Right atrium auricular region (tissue), 2 donors: ENCODE data around the gene RNF111. TPM values are rescaled to one million over a fixed set of nuclear protein-coding genes. Genes with fewer than 3 reads are reported as not detected.
"Not testable (repeated sequence)": the region's sequence is repeated elsewhere in the genome, so short reads cannot be mapped to it uniquely, and the experiment has no call there.

Experiments
- DNase-seq: peaks from one replicate; pipeline ENCODE4 v3.0.0-alpha.2; 2019; ENCODE audit warnings: low spot score
- H3K27ac ChIP-seq, 2 donors: fragments of 200-600 bp; sonication (generic); 1 replicate in 1 of 2; 2 replicates in 1 of 2; pipeline ENCODE4 v1.5.1; 2016 to 2019
- H3K27me3 ChIP-seq, 2 donors: fragments of 200-600 bp; sonication (generic); one replicate each; pipeline versions ENCODE4 v1.5.1 to v1.6.0; 2017 to 2019
- H3K36me3 ChIP-seq: fragments of 200-600 bp; sonication (generic); one replicate; pipeline ENCODE4 v1.5.1; 2016
- H3K4me1 ChIP-seq, 2 donors: fragments of 200-600 bp; sonication (generic); one replicate each; pipeline versions ENCODE4 v1.5.1 to v1.6.0; 2017 to 2019
- H3K4me3 ChIP-seq, 2 donors: fragments of 200-600 bp; sonication (generic); 1 replicate in 1 of 2; 2 replicates in 1 of 2; pipeline ENCODE4 v1.5.1; 2017 to 2019; ENCODE audit warnings: mild to moderate bottlenecking in 1 of 2, moderate library complexity in 1 of 2
- H3K9me3 ChIP-seq, 2 donors: fragments of 200-600 bp; sonication (generic); one replicate each; pipeline ENCODE4 v1.5.1; 2019
- CTCF ChIP-seq, 2 donors: fragments of 200-600 bp; sonication (generic); IDR thresholded peaks; one replicate each; pipeline ENCODE4 v1.5.1; 2019; ENCODE audit warnings: antibody characterized with exemption in 2 of 2
- total RNA-seq, 2 donors: library from RNA; depleted of rRNA; stranded (reverse); fragments of >200 nt; gene quantifications; one replicate each; pipeline ENCODE4 v1.1.0, GENCODE V29; 2016

RNF111 gene
- total RNA-seq, 2 donors from 2014 or later: 9.3 to 15.6 TPM

GRCh38 chr15:59124261-59124660 lies 136.8 kb downstream of the RNF111 start:
- no peak for TF ChIP-seq CTCF (IDR thresholded peaks at IDR 0.05)

GRCh38 chr15:59125683-59126082 lies 138.2 kb downstream of the RNF111 start:
- H3K27me3 ChIP-seq, H3K27ac ChIP-seq, DNase-seq, H3K36me3 ChIP-seq, H3K4me3 ChIP-seq, H3K9me3 ChIP-seq, H3K4me1 ChIP-seq: not testable (repeated sequence)

More at GRCh38 chr15:59124261-59124660, 136.8 kb downstream of the RNF111 start:
- H3K27me3 ChIP-seq: no peaks in the 10 kb centered on the region
- no peak for DNase-seq
- H3K4me3 ChIP-seq: no peak overlapping the region
- no peaks in the 10 kb centered on the region for H3K4me1 ChIP-seq
- H3K27ac ChIP-seq: no peak overlapping the region
- H3K9me3 ChIP-seq: no peaks in the 10 kb centered on the region
- no peaks in the 10 kb centered on the region for H3K36me3 ChIP-seq

GRCh38 chr15:59127255-59127654 lies 139.8 kb downstream of the RNF111 start:
- not testable (repeated sequence) for H3K36me3 ChIP-seq, DNase-seq, H3K4me1 ChIP-seq, H3K27ac ChIP-seq, H3K27me3 ChIP-seq, H3K4me3 ChIP-seq, H3K9me3 ChIP-seq

- H3K27me3 ChIP-seq: no peaks in the 10 kb centered on the region
- no peak overlapping the region for H3K27ac ChIP-seq
- no peak overlapping the region for H3K4me3 ChIP-seq
- TF ChIP-seq CTCF (IDR thresholded peaks at IDR 0.05): no peak
- peaks cover 21% of the 10 kb centered on the region for H3K36me3 ChIP-seq
- no peaks in the 10 kb centered on the region for H3K4me1 ChIP-seq
- DNase-seq: no peak
- H3K9me3 ChIP-seq: no peaks in the 10 kb centered on the region
Observed at GRCh38 chr15:59131456-59131855, 144.0 kb downstream of the RNF111 start.

GRCh38 chr15:59131969-59132562 lies 144.6 kb downstream of the RNF111 start:
- no peak for TF ChIP-seq CTCF (IDR thresholded peaks at IDR 0.05)
- no peak for DNase-seq
- H3K4me3 ChIP-seq: no peak overlapping the region
- no peak overlapping the region for H3K27ac ChIP-seq
- H3K27me3 ChIP-seq: no peaks in the 10 kb centered on the region
- no peaks in the 10 kb centered on the region for H3K4me1 ChIP-seq
- H3K9me3 ChIP-seq: no peaks in the 10 kb centered on the region
- H3K36me3 ChIP-seq: peaks cover 26% of the 10 kb centered on the region

GRCh38 chr15:59133929-59134427 lies 146.5 kb downstream of the RNF111 start:
- no peak for TF ChIP-seq CTCF (IDR thresholded peaks at IDR 0.05)
- Histone ChIP-seq H3K27me3 (no peaks in the 10 kb centered on the region), H3K4me1 (no peaks in the 10 kb centered on the region), H3K36me3 (peaks cover 38% of the 10 kb centered on the region), H3K27ac (no peak overlapping the region), H3K9me3 (no peaks in the 10 kb centered on the region), H3K4me3 (no peak overlapping the region)
- DNase-seq: no peak

- Histone ChIP-seq H3K9me3 (no peaks in the 10 kb centered on the region), H3K27me3 (no peaks in the 10 kb centered on the region), H3K27ac (no peak overlapping the region), H3K36me3 (peaks cover 38% of the 10 kb centered on the region), H3K4me1 (no peaks in the 10 kb centered on the region), H3K4me3 (no peak overlapping the region)
- DNase-seq: no peak
- no peak for TF ChIP-seq CTCF (IDR thresholded peaks at IDR 0.05)
Observed at GRCh38 chr15:59137566-59137965, 150.1 kb downstream of the RNF111 start.
